HCT116 (cell line): ENCODE measurements around the gene GRIK5. TPM values are rescaled to one million over a fixed set of nuclear protein-coding genes. Genes with fewer than 3 reads are reported as not detected.
"Not testable (repeated sequence)": the region's sequence is repeated elsewhere in the genome, so short reads cannot be mapped to it uniquely, and the experiment has no call there.

Source experiments
- ATAC-seq: fragments of 200-7000 bp; cut with Tn5 transposase; 2 replicates; pipeline ENCODE4 v1.9.1; 2020; ENCODE audit warnings: mild to moderate bottlenecking, moderate library complexity
- BruUV-seq: library from RNA; stranded (reverse); fragments of 400-500 nt; replicated peaks from 2 replicates; lab custom pipeline; 2021; lab: Mats Ljungman, UMichigan
- CTCF ChIA-PET: fragments of 300-600 bp; sonication (Branson Sonifier 250); formaldehyde crosslinking; loops from one replicate; lab custom pipeline; 2021; ENCODE audit warnings: antibody characterized with exemption; lab: Charles Lee
- POLR2A ChIA-PET: fragments of 300-600, 350-600 bp; sonication (Branson Sonifier 250); formaldehyde crosslinking; loops from one replicate; lab custom pipeline; 2021; ENCODE audit warnings: antibody characterized with exemption; lab: Charles Lee
- RAD21 ChIA-PET, 2 experiments: fragments of 300-600 bp; sonication (Branson Sonifier 250); formaldehyde crosslinking; loops; one replicate each; lab custom pipeline; 2023; ENCODE audit warnings: low total read pairs in 2 of 2; ENCODE audit not compliant: uncharacterized antibody in 2 of 2, unreplicated experiment in 2 of 2, low non-redundant PET in 1 of 2; lab: Charles Lee
- DNase-seq: peaks from one replicate; pipeline ENCODE4 v3.0.0-alpha.2; 2010; ENCODE audit warnings: low read depth, low spot score
- H2AFZ ChIP-seq: fragments of 200-600 bp; shearing (Covaris generic), sonication (generic); 2 replicates; pipeline ENCODE4 v1.6.1; 2017; ENCODE audit warnings: low read depth, mixed run types, mixed read lengths, antibody characterized with exemption, low read length; ENCODE audit not compliant: poor library complexity, severe bottlenecking
- H3K27ac ChIP-seq: 2 replicates; pipeline ENCODE4 v1.5.1; 2012; ENCODE audit warnings: low read depth, low read length
- H3K27me3 ChIP-seq: fragments of 200-600 bp; sonication (generic); 2 replicates; pipeline ENCODE4 v1.6.1; 2016; ENCODE audit warnings: mixed run types, low read length, mixed read lengths; ENCODE audit not compliant: insufficient read depth
- H3K36me3 ChIP-seq, 2 experiments: fragments of 200-500 bp in 1 of 2; fragments of 200-600 bp in 1 of 2; sonication (Bioruptor generic) in 1 of 2; sonication (generic) in 1 of 2; 2 replicates each; pipeline versions ENCODE4 v1.5.1 to v1.6.1; 2014 to 2016; ENCODE audit warnings: low read length in 2 of 2, inconsistent platforms in 1 of 2, mixed read lengths in 1 of 2, mixed run types in 1 of 2; ENCODE audit not compliant: insufficient read depth in 2 of 2, control insufficient read depth in 1 of 2
- H3K4me1 ChIP-seq, 2 experiments: fragments of 200-600 bp in 1 of 2; sonication (generic) in 1 of 2; 2 replicates each; pipeline versions ENCODE4 v1.5.1 to v1.6.1; 2012 to 2017; ENCODE audit warnings: low read length in 2 of 2, inconsistent platforms in 1 of 2, mild to moderate bottlenecking in 1 of 2, mixed read lengths in 1 of 2, mixed run types in 1 of 2, moderate library complexity in 1 of 2; ENCODE audit not compliant: insufficient read depth in 2 of 2, control insufficient read depth in 1 of 2
- H3K4me2 ChIP-seq: fragments of 200-600 bp; sonication (generic); 2 replicates; pipeline ENCODE4 v1.6.1; 2017; ENCODE audit warnings: mixed run types, low read length, mixed read lengths
- H3K4me3 ChIP-seq, 2 experiments: fragments of 200-600 bp in 1 of 2; sonication (generic) in 1 of 2; replicated peaks in 1 of 2; 2 replicates each; pipeline ENCODE4 v1.5.1; 2011 to 2016; ENCODE audit warnings: low read length in 2 of 2, control low read depth in 1 of 2, low read depth in 1 of 2, mild to moderate bottlenecking in 1 of 2, mixed read lengths in 1 of 2, mixed run types in 1 of 2
- H3K79me2 ChIP-seq: fragments of 200-600 bp; sonication (generic); 2 replicates; pipeline ENCODE4 v1.6.1; 2017; ENCODE audit warnings: mild to moderate bottlenecking, mixed run types, low read length, moderate library complexity, mixed read lengths; ENCODE audit not compliant: insufficient read depth
- H3K9ac ChIP-seq: fragments of 200-600 bp; sonication (generic); 2 replicates; pipeline ENCODE4 v1.6.1; 2016; ENCODE audit warnings: low read length, mixed read lengths
- H3K9me2 ChIP-seq: fragments of 200-600 bp; sonication (generic), shearing (Covaris generic); 2 replicates; pipeline ENCODE4 v1.6.1; 2017; ENCODE audit warnings: mixed run types, mild to moderate bottlenecking, moderate library complexity; ENCODE audit not compliant: insufficient read depth
- H3K9me3 ChIP-seq, 2 experiments: fragments of 200-500 bp in 1 of 2; fragments of 200-600 bp in 1 of 2; sonication (Bioruptor generic) in 1 of 2; sonication (generic) in 1 of 2; 2 replicates each; pipeline ENCODE4 v1.6.1; 2014 to 2017; ENCODE audit warnings: low read length in 2 of 2, mixed read lengths in 2 of 2, inconsistent platforms in 1 of 2, low read depth in 1 of 2, mild to moderate bottlenecking in 1 of 2, mixed run types in 1 of 2, moderate library complexity in 1 of 2; ENCODE audit not compliant: control insufficient read depth in 1 of 2, insufficient read depth in 1 of 2
- H4K20me1 ChIP-seq: fragments of 200-600 bp; sonication (generic), shearing (Covaris generic); 2 replicates; pipeline ENCODE4 v1.6.1; 2017; ENCODE audit warnings: mixed run types, mild to moderate bottlenecking, moderate library complexity; ENCODE audit not compliant: insufficient read depth
- POLR2A ChIP-seq: IDR thresholded peaks from 2 replicates; pipeline ENCODE4 v1.7.0; 2011; ENCODE audit warnings: borderline replicate concordance; ENCODE audit not compliant: insufficient read depth, insufficient read length; ENCODE audit errors: extremely low read depth
- TCF7L2 ChIP-seq: IDR thresholded peaks from 2 replicates; pipeline ENCODE4 v1.7.0; 2011; ENCODE audit warnings: borderline replicate concordance, inconsistent platforms; ENCODE audit not compliant: insufficient read depth, insufficient read length; ENCODE audit errors: extremely low read depth
- intact Hi-C: fragments of 100-400 bp; cut with micrococcal nuclease; formaldehyde crosslinking; loops from 2 replicates; pipeline ENCODE4 v1.10.0; 2022
- total RNA-seq: library from RNA; stranded (reverse); gene quantifications from one replicate; pipeline ENCODE4 v1.2.1, GENCODE V29; 2021; ENCODE audit not compliant: unreplicated experiment
- TF ChIP-seq, protein P1 (sequence below): IDR thresholded peaks from 2 replicates; pipeline ENCODE4 v1.6.1; 2012

Gene GRIK5
- total RNA-seq, 1 experiment from 2014 or later = 1.7 TPM

DNA sequence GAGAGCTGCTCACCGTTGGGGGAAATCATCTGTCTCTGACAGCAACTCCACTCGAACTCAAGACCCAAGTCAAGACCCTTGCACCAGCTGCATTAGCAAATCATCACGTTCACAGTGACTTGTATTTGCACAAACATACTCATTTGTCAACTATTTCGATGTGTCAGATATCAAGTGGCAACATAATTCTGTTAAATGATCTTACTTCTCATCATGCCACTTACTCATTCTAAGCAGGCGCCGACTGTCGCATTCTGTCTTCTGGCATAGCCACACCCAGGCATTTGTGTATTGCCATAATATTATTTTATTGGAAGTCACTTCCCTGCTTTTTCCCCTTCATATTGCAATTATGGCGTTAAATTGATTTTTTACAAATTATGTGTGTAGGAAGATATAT, 53.0 kb downstream of the GRIK5 start:
- no peaks in the 10 kb centered on the region for H4K20me1 ChIP-seq
- peaks cover 0 to 11% of the 10 kb centered on the region in 2 experiments; a peak in 2 of 4 replicates for H3K4me1 ChIP-seq
- H3K79me2 ChIP-seq = no peaks in the 10 kb centered on the region
- DNase-seq = no peak
- H3K9me2 ChIP-seq = no peaks in the 10 kb centered on the region
- no peak overlapping the region for H2AFZ ChIP-seq
- H3K36me3 ChIP-seq = no peaks in the 10 kb centered on the region
- no peak overlapping the region for H3K9ac ChIP-seq
- RAD21 ChIA-PET = no interaction called here
- no peak overlapping the region for H3K4me2 ChIP-seq
- TF ChIP-seq, protein P1, sequence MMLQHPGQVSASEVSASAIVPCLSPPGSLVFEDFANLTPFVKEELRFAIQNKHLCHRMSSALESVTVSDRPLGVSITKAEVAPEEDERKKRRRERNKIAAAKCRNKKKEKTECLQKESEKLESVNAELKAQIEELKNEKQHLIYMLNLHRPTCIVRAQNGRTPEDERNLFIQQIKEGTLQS = no peak
- TF ChIP-seq POLR2A (no peak), TCF7L2 (no peak)
- CTCF ChIA-PET = interaction anchor here (1.0 kb wide), 1 partner anchor 11 kb away, joined by 4 read pairs; no protein-coding TSS in a partner anchor
- H3K4me3 ChIP-seq = no peak overlapping the region
- no peak for ATAC-seq
- intact Hi-C loops = no loop called here
- BruUV-seq = no TSS peak
- H3K27ac ChIP-seq = no peak overlapping the region
- no peaks in the 10 kb centered on the region for H3K27me3 ChIP-seq
- POLR2A ChIA-PET = no interaction called here
- no peaks in the 10 kb centered on the region for H3K9me3 ChIP-seq

DNA sequence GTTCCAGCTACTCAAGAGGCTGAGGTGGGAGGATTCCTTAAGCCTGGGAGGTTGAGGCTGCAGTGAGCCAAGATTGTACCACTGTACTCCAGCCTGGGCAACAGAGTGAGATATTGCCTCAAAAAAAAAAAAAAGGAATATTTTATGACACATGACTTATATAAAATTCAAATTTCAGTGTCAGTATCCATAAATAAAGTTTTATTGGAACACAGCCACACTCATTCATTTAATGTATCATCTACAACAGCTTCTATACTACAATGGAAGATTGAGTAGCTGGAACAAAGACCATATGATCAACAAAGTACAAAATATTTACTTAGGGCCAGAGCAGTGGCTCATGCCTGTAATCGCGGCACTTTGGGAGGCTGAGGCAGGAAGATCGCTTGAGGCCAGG, 57.3 kb downstream of the GRIK5 start:
- RAD21 ChIA-PET, H3K4me1 ChIP-seq, H3K4me3 ChIP-seq, ATAC-seq, POLR2A ChIA-PET, H3K4me2 ChIP-seq, BruUV-seq, H2AFZ ChIP-seq, intact Hi-C loops, H3K27me3 ChIP-seq, H3K9ac ChIP-seq, H4K20me1 ChIP-seq, H3K79me2 ChIP-seq, H3K36me3 ChIP-seq, H3K9me2 ChIP-seq, H3K27ac ChIP-seq, H3K9me3 ChIP-seq, DNase-seq: not testable (repeated sequence)
- CTCF ChIA-PET = interaction anchor here (2.7 to 3.5 kb wide), 2 partner anchors 16 to 22 kb away, joined by 10 to 12 read pairs; no protein-coding TSS in a partner anchor
